C1 segment of cervical spinal cord (tissue), 14 donors: ENCODE data around the gene PRSS56.

Source experiments
- DNase-seq, 14 donors: peaks; one replicate each; lab custom pipeline; 2025; lab: John Stamatoyannopoulos, UW

Gene PRSS56

GRCh38 chr2:232502511-232502910 lies 17.7 kb upstream of the PRSS56 start:
- DNase-seq, result no peak

- DNase-seq, result peak in 8 of 14 donors; percentile 8 to 58 (median 15)
These were observed 17.0 kb upstream of the PRSS56 start for GRCh38 chr2:232502911-232503808.

- no peak for DNase-seq
These were observed 16.3 kb upstream of the PRSS56 start for GRCh38 chr2:232503809-232504323.

- DNase-seq, result peak in 1 of 14 donors; percentile 7
These were observed 15.8 kb upstream of the PRSS56 start for GRCh38 chr2:232504438-232504837.

- no peak for DNase-seq
These were observed 14.3 kb upstream of the PRSS56 start for GRCh38 chr2:232505856-232506255.

- DNase-seq, result no peak
These were observed 13.5 kb upstream of the PRSS56 start for GRCh38 chr2:232506709-232507108.

- no peak for DNase-seq
These were observed 11.9 kb upstream of the PRSS56 start for GRCh38 chr2:232508251-232508650.

- peak in 1 of 14 donors; percentile 24 for DNase-seq
These were observed 8.8 kb upstream of the PRSS56 start for GRCh38 chr2:232511336-232511890.

GRCh38 chr2:232512602-232513001 lies 7.6 kb upstream of the PRSS56 start:
- no peak for DNase-seq

GRCh38 chr2:232513353-232513752 lies 6.8 kb upstream of the PRSS56 start:
- no peak for DNase-seq

- no peak for DNase-seq
These were observed 4.5 kb upstream of the PRSS56 start for GRCh38 chr2:232515639-232516038.

GRCh38 chr2:232516551-232516950 lies 3.6 kb upstream of the PRSS56 start:
- DNase-seq, result no peak

GRCh38 chr2:232518844-232519243 lies 1.3 kb upstream of the PRSS56 start:
- DNase-seq, result no peak

- DNase-seq, result no peak
These were observed 301 bp downstream of the PRSS56 start for GRCh38 chr2:232520489-232520888.

GRCh38 chr2:232521098-232521497 lies 910 bp downstream of the PRSS56 start:
- no peak for DNase-seq

- peak in 6 of 14 donors; percentile 7 to 65 (median 22) for DNase-seq
These were observed 1.9 kb downstream of the PRSS56 start for GRCh38 chr2:232521959-232522622.

GRCh38 chr2:232522623-232523401 lies 2.6 kb downstream of the PRSS56 start:
- no peak for DNase-seq

GRCh38 chr2:232523402-232523681 lies 3.2 kb downstream of the PRSS56 start:
- no peak for DNase-seq

- DNase-seq, result peak in 1 of 14 donors; percentile 36
These were observed 3.8 kb downstream of the PRSS56 start for GRCh38 chr2:232523682-232524597.

GRCh38 chr2:232524771-232525170 lies 4.6 kb downstream of the PRSS56 start:
- no peak for DNase-seq

- DNase-seq, result no peak
These were observed 5.0 kb downstream of the PRSS56 start for GRCh38 chr2:232525199-232525598.
